Activated T-cell treated with anti-CD3 and anti-CD28 coated beads, Interleukin-2, amount 50 U/mL, for 72 hours (primary cell): ENCODE results near the gene ADGRD1. TPM values are rescaled to one million over a fixed set of nuclear protein-coding genes. Genes with fewer than 3 reads are reported as not detected.

ENCODE experiments used
- ATAC-seq, 2 donors: fragments of 150-1000 bp; cut with Tn5 transposase; replicated peaks in 1 of 2; 2 replicates each; pipeline ENCODE4 v1.10.0; 2021; ENCODE audit warnings: moderate library complexity in 2 of 2, mild to moderate bottlenecking in 1 of 2
- DNase-seq, 2 donors: peaks; one replicate each; pipeline ENCODE4 v3.0.0; 2021 to 2022; ENCODE audit warnings: mixed read lengths in 1 of 2
- H3K27ac Mint-ChIP-seq: one replicate; pipeline ENCODE4 v1.8.0; 2022; ENCODE audit warnings: mild to moderate bottlenecking, moderate library complexity, mixed read lengths
- H3K27me3 Mint-ChIP-seq: one replicate; pipeline ENCODE4 v1.8.0; 2022; ENCODE audit warnings: low read depth, mixed read lengths
- H3K36me3 Mint-ChIP-seq, 2 donors: one replicate each; pipeline ENCODE4 v1.8.0; 2022; ENCODE audit warnings: mixed read lengths in 2 of 2, mild to moderate bottlenecking in 1 of 2; ENCODE audit not compliant: insufficient read depth in 2 of 2
- H3K4me1 Mint-ChIP-seq: one replicate; pipeline ENCODE4 v1.8.0; 2022; ENCODE audit warnings: low read depth, mixed read lengths
- H3K4me3 Mint-ChIP-seq, 2 donors: one replicate each; pipeline ENCODE4 v1.8.0; 2022; ENCODE audit warnings: mild to moderate bottlenecking in 2 of 2, mixed read lengths in 2 of 2, moderate library complexity in 2 of 2
- H3K9me3 Mint-ChIP-seq, 2 donors: one replicate each; pipeline ENCODE4 v1.8.0; 2022; ENCODE audit warnings: mixed read lengths in 2 of 2
- total RNA-seq, 2 donors: library from RNA; stranded (reverse); gene quantifications; one replicate each; pipeline ENCODE4 v1.2.3, GENCODE V29; 2022

ADGRD1 gene
- total RNA-seq, 2 donors from 2014 or later, result 2.0 to 2.5 TPM

GRCh38 chr12:131054345-131055092, 100.8 kb downstream of the ADGRD1 start:
- Mint-ChIP-seq H3K27ac (no peak overlapping the region), H3K4me1 (no peaks in the 10 kb centered on the region), H3K4me3 (no peak overlapping the region), H3K9me3 (no peaks in the 10 kb centered on the region), H3K27me3 (peaks cover 38% of the 10 kb centered on the region), H3K36me3 (no peaks in the 10 kb centered on the region)
- ATAC-seq (no peak), DNase-seq (no peak)

GRCh38 chr12:131055093-131055465, 101.4 kb downstream of the ADGRD1 start:
- H3K36me3 Mint-ChIP-seq, result no peaks in the 10 kb centered on the region
- no peak overlapping the region for H3K4me3 Mint-ChIP-seq
- H3K27me3 Mint-ChIP-seq, result peaks cover 38% of the 10 kb centered on the region
- no peaks in the 10 kb centered on the region for H3K4me1 Mint-ChIP-seq
- H3K9me3 Mint-ChIP-seq, result no peaks in the 10 kb centered on the region
- ATAC-seq (no peak), DNase-seq (no peak)
- H3K27ac Mint-ChIP-seq, result no peak overlapping the region

DNA sequence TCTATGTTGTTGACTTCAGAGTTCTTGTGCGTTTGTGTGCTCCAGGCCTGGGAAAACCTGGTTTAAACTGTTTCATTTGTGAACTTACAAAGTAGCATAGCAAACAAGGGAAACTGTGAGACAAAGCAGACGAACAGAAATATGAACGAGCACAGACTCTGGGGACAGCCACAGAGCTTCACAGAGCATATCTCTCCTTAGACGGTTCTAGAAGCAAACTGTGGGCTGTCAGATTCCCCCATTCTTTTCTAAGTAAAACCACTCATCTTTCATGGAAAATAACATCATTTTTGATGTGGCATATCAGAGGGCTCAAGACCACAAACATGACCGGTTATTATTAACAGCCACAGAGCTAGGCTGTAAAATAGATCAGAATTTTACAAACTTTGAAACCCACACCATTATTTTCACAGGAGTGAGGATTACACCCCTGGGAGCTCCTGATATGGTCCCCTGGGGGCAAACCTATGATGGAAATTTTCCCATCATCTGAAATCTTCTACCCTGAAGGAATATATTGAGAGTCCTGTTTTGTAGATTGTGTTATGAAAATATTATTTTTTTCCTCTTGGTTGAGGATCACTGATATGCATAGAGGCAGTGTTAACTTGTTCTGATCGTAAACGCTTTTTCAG, 102.0 kb downstream of the ADGRD1 start:
- Mint-ChIP-seq H3K4me3 (no peak overlapping the region), H3K4me1 (no peaks in the 10 kb centered on the region), H3K27ac (no peak overlapping the region), H3K9me3 (no peaks in the 10 kb centered on the region), H3K27me3 (peaks cover 38% of the 10 kb centered on the region), H3K36me3 (no peaks in the 10 kb centered on the region)
- DNase-seq (no peak), ATAC-seq (no peak)

GRCh38 chr12:131056626-131057025, 102.9 kb downstream of the ADGRD1 start:
- DNase-seq (no peak), ATAC-seq (no peak)
- no peak overlapping the region for H3K27ac Mint-ChIP-seq
- no peaks in the 10 kb centered on the region for H3K4me1 Mint-ChIP-seq
- peaks cover 38% of the 10 kb centered on the region for H3K27me3 Mint-ChIP-seq
- no peaks in the 10 kb centered on the region for H3K36me3 Mint-ChIP-seq
- H3K9me3 Mint-ChIP-seq, result no peaks in the 10 kb centered on the region
- no peak overlapping the region for H3K4me3 Mint-ChIP-seq

DNA sequence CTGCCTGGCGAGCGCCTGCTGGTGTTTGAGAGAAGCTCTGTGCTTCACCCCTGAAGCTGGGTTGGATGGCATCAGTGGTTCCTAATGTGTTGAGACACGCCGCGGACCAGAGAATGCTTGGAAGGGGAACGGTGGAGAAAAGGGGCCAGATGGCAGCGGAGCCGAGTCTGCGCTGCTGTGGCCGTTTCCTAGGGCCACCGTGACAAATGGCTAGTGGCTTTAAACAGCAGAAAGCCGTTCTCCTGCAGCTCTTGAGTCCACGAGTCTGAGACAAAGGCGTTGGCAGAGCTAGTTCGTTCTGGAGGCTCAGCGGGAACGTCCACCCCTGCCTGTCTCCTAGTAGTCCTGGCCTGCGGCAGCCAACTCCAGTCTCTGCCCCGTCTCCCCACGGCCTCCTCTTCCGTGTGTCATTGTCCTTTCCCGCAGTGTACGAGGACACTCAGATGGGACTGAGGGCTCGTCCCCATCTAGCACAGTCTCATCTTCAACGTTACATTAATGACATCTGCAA, 103.6 kb downstream of the ADGRD1 start:
- ATAC-seq (no peak), DNase-seq (no peak)
- no peak overlapping the region for H3K4me3 Mint-ChIP-seq
- no peaks in the 10 kb centered on the region for H3K36me3 Mint-ChIP-seq
- H3K27ac Mint-ChIP-seq, result no peak overlapping the region
- no peaks in the 10 kb centered on the region for H3K4me1 Mint-ChIP-seq
- H3K27me3 Mint-ChIP-seq, result peaks cover 38% of the 10 kb centered on the region
- no peaks in the 10 kb centered on the region for H3K9me3 Mint-ChIP-seq

DNA sequence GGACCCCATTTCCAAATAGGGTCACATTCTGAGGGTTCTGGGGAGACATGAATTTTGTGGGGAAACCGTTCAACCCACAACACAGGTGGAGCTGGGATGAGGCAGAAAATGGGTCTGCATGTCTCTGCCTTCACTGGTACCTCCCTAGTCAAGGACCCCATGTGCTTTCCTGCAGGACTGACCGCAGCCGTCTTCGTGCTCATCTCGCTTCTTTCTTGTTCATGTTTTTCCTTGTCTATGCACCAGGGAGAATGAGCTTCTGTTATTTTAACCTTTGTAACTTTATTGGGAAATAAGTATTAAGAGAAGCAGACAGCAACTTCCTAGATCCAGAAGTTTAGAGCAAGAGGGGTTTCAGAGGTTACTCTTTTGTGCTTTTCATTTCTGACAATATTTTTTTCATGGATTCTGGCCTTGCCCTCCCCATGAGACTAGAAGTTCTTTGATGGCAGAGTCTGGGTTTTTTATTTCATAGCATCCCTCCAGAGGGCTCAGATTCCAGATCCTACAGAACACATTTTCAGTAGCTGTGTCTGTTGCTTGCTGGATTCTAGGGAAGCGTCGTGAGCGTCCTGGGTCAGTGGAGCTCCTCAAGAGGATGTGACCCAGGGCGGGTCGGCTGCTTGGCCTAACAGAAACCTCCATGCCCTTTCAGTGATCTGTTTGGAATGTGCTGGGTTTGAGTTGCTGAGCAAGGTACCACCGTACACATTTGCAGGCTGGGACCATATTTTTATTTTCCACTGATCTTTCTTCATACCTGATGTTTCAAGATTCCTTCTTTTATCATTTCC, 104.2 kb downstream of the ADGRD1 start:
- no peak for ATAC-seq
- no peak overlapping the region for H3K4me3 Mint-ChIP-seq
- H3K36me3 Mint-ChIP-seq, result no peaks in the 10 kb centered on the region

DNA sequence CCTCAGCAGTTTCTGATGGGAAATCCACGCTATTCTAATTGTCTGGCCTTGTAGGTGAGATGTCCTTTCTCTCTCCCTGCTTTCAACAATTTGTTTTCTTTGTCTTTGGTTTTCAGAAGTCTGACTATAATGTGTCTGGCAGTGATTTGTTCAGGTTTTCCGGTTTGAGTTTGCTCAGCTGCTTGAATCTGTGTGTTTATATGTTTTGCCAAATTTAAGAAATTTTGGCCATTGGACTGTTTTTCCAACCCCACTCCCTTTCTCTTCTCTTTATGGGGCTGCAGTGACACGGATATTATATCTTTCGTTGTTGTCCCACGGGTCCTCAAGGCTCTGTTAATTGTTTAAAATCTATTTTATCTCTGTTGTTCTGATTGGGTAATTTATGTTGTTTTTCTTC, 105.0 kb downstream of the ADGRD1 start:
- H3K27ac Mint-ChIP-seq, result no peak overlapping the region
- ATAC-seq, result no peak

More for the DNA sequence above, 104.2 kb downstream of the ADGRD1 start:
- peaks cover 38% of the 10 kb centered on the region for H3K27me3 Mint-ChIP-seq
- H3K4me1 Mint-ChIP-seq, result no peaks in the 10 kb centered on the region
- H3K9me3 Mint-ChIP-seq, result no peaks in the 10 kb centered on the region
- H3K27ac Mint-ChIP-seq, result no peak overlapping the region
- DNase-seq, result no peak

GRCh38 chr12:131060011-131060703, 106.5 kb downstream of the ADGRD1 start:
- no peaks in the 10 kb centered on the region for H3K9me3 Mint-ChIP-seq

More for the DNA sequence above, 105.0 kb downstream of the ADGRD1 start:
- H3K4me1 Mint-ChIP-seq, result no peaks in the 10 kb centered on the region
- H3K9me3 Mint-ChIP-seq, result no peaks in the 10 kb centered on the region
- H3K36me3 Mint-ChIP-seq, result no peaks in the 10 kb centered on the region
- no peak for DNase-seq
- no peak overlapping the region for H3K4me3 Mint-ChIP-seq
- H3K27me3 Mint-ChIP-seq, result peaks cover 45% of the 10 kb centered on the region

DNA sequence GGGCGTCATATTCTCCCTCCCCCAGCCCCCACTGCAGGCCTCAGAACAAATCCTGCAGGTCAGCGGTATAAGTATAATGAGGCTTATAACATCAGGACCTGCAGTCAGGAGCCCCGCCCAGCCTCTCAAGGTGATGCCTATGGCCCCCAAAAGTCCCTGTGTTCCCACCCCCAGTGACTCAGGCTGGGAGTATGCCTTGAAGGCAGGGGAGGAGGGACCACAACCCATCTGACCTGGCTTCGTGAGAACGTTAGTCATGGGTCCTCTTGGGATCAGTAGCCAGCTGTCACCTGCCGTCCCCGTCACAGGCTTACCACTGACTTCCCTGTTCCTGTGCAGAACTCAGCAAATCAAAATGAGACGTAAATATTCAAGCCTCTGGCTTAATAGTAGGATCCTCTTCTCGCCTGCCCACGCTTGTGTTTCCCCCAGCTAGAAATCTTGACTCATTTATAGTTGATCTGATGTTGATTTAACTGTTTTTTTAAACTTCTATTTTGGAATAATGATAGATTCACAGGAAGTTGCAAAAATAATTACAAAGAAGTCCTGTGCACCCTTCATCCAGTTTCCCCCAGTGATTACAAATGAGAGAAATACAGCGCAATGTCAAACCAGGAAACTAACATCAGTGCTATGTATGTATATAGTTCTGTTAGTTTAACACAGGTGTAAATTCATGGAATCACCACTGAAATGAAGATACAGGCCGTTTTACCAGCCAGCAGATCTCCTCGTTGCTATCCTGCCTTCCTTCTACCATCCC, 107.5 kb downstream of the ADGRD1 start:
- no peaks in the 10 kb centered on the region for H3K4me1 Mint-ChIP-seq

More at GRCh38 chr12:131060011-131060703, 106.5 kb downstream of the ADGRD1 start:
- H3K4me3 Mint-ChIP-seq, result no peak overlapping the region
- H3K27me3 Mint-ChIP-seq, result peaks cover 51% of the 10 kb centered on the region
- no peak overlapping the region for H3K27ac Mint-ChIP-seq
- DNase-seq (no peak), ATAC-seq (no peak)
- H3K4me1 Mint-ChIP-seq, result no peaks in the 10 kb centered on the region
- H3K36me3 Mint-ChIP-seq, result no peaks in the 10 kb centered on the region

DNA sequence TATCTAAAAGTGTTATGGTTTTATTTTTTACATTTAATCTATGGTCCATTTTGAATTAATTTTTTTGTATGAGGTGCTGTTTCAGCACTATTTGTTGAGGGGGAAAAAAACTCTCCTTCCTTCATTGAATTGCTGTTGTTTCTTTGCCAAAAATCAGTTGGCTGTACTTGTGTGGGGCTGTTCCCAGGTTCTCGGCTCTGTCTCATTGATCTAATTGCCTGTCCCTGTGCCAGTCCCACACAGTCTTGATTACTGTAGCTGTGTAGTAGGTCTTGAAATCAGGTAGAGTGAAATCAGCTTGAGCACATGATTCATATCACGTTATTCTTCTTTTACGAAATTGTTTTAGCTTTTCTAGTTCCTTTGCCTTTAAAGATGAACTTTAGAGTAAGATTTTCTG, 109.7 kb downstream of the ADGRD1 start:
- no peaks in the 10 kb centered on the region for H3K9me3 Mint-ChIP-seq

More for the DNA sequence above, 107.5 kb downstream of the ADGRD1 start:
- no peak for ATAC-seq
- H3K36me3 Mint-ChIP-seq, result no peaks in the 10 kb centered on the region
- H3K9me3 Mint-ChIP-seq, result no peaks in the 10 kb centered on the region
- H3K27me3 Mint-ChIP-seq, result peaks cover 49% of the 10 kb centered on the region
- H3K4me3 Mint-ChIP-seq, result no peak overlapping the region
- DNase-seq, result no peak
- H3K27ac Mint-ChIP-seq, result no peak overlapping the region

DNA sequence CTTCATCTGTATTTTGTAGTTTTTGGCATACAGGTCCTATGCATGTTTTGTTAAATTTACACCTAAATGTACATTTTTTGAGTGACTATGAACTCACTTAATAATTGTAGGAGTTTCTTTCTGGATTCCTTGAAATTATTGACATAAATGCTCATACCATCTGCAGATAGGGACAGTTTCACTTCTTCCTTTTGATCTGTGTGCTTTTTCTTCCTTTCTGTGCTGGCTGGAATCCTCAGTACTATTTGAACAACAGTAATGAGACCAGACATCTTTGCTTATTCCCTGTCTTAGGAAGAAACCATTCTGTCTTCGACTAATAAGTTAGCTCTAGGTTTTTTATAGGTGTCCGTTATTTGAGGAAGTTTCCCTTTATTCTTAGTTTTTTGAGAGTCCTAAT, 110.3 kb downstream of the ADGRD1 start:
- Mint-ChIP-seq H3K4me3 (no peak overlapping the region), H3K4me1 (no peaks in the 10 kb centered on the region)
- ATAC-seq, result no peak

More for the DNA sequence above, 109.7 kb downstream of the ADGRD1 start:
- Mint-ChIP-seq H3K4me3 (no peak overlapping the region), H3K4me1 (no peaks in the 10 kb centered on the region), H3K27me3 (peaks cover 30% of the 10 kb centered on the region), H3K36me3 (no peaks in the 10 kb centered on the region), H3K27ac (no peak overlapping the region)
- ATAC-seq, result no peak
- no peak for DNase-seq

DNA sequence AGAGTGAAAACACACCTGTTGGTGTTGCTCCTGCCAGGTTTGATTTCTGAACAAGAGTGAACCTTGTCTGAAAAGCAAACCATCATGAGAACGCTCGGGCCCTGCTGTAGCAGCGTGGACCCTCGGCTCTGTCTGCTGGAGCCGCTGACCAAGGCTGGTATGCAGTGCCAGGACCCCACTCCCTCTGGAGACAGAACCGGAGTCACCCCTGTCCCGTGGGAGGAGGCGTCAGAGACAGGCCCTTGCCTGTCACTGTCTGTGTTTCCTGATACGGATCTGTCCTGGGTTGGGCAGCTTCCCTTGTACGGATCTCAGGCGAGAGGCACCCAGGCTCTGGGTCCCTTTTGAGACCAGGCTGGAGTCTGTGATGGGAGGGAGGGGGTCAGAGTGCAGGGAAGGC, 111.6 kb downstream of the ADGRD1 start:
- no peak for ATAC-seq
- no peaks in the 10 kb centered on the region for H3K36me3 Mint-ChIP-seq
- no peak for DNase-seq
- H3K4me3 Mint-ChIP-seq, result no peak overlapping the region
- no peaks in the 10 kb centered on the region for H3K9me3 Mint-ChIP-seq
- H3K27ac Mint-ChIP-seq, result no peak overlapping the region
- peaks cover 20% of the 10 kb centered on the region for H3K27me3 Mint-ChIP-seq
- H3K4me1 Mint-ChIP-seq, result no peaks in the 10 kb centered on the region

More for the DNA sequence above, 110.3 kb downstream of the ADGRD1 start:
- Mint-ChIP-seq H3K27me3 (peaks cover 24% of the 10 kb centered on the region), H3K27ac (peak overlapping the region; percentile 44), H3K9me3 (no peaks in the 10 kb centered on the region), H3K36me3 (no peaks in the 10 kb centered on the region)
- no peak for DNase-seq
